ENCODE results near the gene DNMT3A. TPM values are rescaled to one million over a fixed set of nuclear protein-coding genes. Genes with fewer than 3 reads are reported as not detected.
"Not testable (repeated sequence)": the region's sequence is repeated elsewhere in the genome, so short reads cannot be mapped to it uniquely, and the experiment has no call there.

The DNMT3A gene
- total RNA-seq, 4 donors from 2014 or later = 8.0 to 18.0 (median 9.3) TPM

GRCh38 chr2:25279091-25279651 is 62.6 kb downstream of the DNMT3A start:
- peak; percentile 16 for ATAC-seq (ENCODE audit: low FRiP score)
- no peak for TF ChIP-seq CTCF (IDR thresholded peaks at IDR 0.05)
- DNase-seq (ENCODE audit: low spot score) = no peak

- TF ChIP-seq CTCF (IDR thresholded peaks at IDR 0.05) = peak in 2 of 3 donors; percentile 11 to 47
- ATAC-seq (ENCODE audit: low FRiP score) (peak; percentile 30), DNase-seq (ENCODE audit: low spot score) (peak; percentile 36)
Observed at GRCh38 chr2:25276569-25277465, 64.9 kb downstream of the DNMT3A start.

- no peak for TF ChIP-seq CTCF (IDR thresholded peaks at IDR 0.05)
- ATAC-seq (ENCODE audit: low FRiP score) = no peak
- DNase-seq (ENCODE audit: low spot score) = no peak
Observed at GRCh38 chr2:25275575-25275965, 66.2 kb downstream of the DNMT3A start.

- no peak for DNase-seq (ENCODE audit: low spot score)
- no peak for TF ChIP-seq CTCF (IDR thresholded peaks at IDR 0.05)
- ATAC-seq (ENCODE audit: low FRiP score) = no peak
Observed at GRCh38 chr2:25274868-25275574, 66.7 kb downstream of the DNMT3A start.

- ATAC-seq (ENCODE audit: low FRiP score) (no peak), DNase-seq (ENCODE audit: low spot score) (no peak)
- TF ChIP-seq CTCF (IDR thresholded peaks at IDR 0.05) = no peak
Observed at GRCh38 chr2:25273985-25274535, 67.7 kb downstream of the DNMT3A start.

- DNase-seq (ENCODE audit: low spot score); ATAC-seq (ENCODE audit: low FRiP score): not testable (repeated sequence)
Observed at GRCh38 chr2:25272705-25273104, 69.0 kb downstream of the DNMT3A start.

GRCh38 chr2:25270061-25270460 is 71.7 kb downstream of the DNMT3A start:
- DNase-seq (ENCODE audit: low spot score) (no peak), ATAC-seq (ENCODE audit: low FRiP score) (no peak)
- TF ChIP-seq CTCF (IDR thresholded peaks at IDR 0.05) = no peak
